Lower leg skin (tissue), 3 donors: ENCODE data around the gene PDZRN3.

Experiments
- POLR2A ChIP-seq, 2 donors: fragments of 450-650 bp; IDR thresholded peaks; one replicate each; pipeline ENCODE4 v1.6.1; 2016 to 2017; ENCODE audit warnings: antibody characterized with exemption in 2 of 2, mild to moderate bottlenecking in 1 of 2, moderate library complexity in 1 of 2
- TF ChIP-seq, protein P1 (sequence below), 3 donors: fragments of 450-650 bp; IDR thresholded peaks; one replicate each; pipeline ENCODE4 v1.5.1; 2016; ENCODE audit warnings: antibody characterized with exemption in 3 of 3, mild to moderate bottlenecking in 3 of 3, moderate library complexity in 2 of 3

DNA sequence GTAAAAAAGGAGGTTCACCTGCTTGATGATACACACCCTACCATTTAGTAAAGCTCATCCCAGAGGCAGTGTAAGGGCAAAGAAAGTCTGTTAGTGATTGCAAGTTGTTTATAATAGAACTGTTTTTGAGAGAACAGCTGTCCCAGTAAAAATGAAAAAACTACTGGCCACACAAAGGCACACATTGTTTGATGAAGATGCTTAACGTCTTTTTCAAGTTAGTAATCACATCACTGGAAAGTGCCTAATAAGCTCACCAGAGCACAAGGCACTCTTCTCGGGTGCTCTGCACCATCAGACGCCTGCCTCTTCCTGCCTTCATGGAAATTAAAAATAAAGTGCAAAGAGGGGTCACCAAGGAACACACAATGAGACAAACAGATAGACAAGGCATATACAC, 186.9 kb downstream of the PDZRN3 start:
- no peak for TF ChIP-seq POLR2A (IDR thresholded peaks at IDR 0.05)
- TF ChIP-seq, protein P1, sequence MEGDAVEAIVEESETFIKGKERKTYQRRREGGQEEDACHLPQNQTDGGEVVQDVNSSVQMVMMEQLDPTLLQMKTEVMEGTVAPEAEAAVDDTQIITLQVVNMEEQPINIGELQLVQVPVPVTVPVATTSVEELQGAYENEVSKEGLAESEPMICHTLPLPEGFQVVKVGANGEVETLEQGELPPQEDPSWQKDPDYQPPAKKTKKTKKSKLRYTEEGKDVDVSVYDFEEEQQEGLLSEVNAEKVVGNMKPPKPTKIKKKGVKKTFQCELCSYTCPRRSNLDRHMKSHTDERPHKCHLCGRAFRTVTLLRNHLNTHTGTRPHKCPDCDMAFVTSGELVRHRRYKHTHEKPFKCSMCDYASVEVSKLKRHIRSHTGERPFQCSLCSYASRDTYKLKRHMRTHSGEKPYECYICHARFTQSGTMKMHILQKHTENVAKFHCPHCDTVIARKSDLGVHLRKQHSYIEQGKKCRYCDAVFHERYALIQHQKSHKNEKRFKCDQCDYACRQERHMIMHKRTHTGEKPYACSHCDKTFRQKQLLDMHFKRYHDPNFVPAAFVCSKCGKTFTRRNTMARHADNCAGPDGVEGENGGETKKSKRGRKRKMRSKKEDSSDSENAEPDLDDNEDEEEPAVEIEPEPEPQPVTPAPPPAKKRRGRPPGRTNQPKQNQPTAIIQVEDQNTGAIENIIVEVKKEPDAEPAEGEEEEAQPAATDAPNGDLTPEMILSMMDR (IDR thresholded peaks at IDR 0.05) = no peak
